Activated T-cell treated with anti-CD3 and anti-CD28 coated beads for 48 hours (primary cell): ENCODE measurements around the gene SYT2.
"Not testable (repeated sequence)": the region's sequence is repeated elsewhere in the genome, so short reads cannot be mapped to it uniquely, and the experiment has no call there.

Experiments
- DNase-seq: peaks from one replicate; pipeline ENCODE4 v3.0.0-alpha.2; 2020; ENCODE audit warnings: low read depth

SYT2 gene

GRCh38 chr1:202590975-202591411, 119.3 kb downstream of the SYT2 start:
- no peak for DNase-seq

- no peak for DNase-seq
Measured at GRCh38 chr1:202590126-202590525, 120.1 kb downstream of the SYT2 start.

- no peak for DNase-seq
Measured at GRCh38 chr1:202589190-202589930, 120.9 kb downstream of the SYT2 start.

GRCh38 chr1:202588503-202589189, 121.6 kb downstream of the SYT2 start:
- DNase-seq, result no peak

- no peak for DNase-seq
Measured at GRCh38 chr1:202587859-202588485, 122.3 kb downstream of the SYT2 start.

GRCh38 chr1:202586871-202587270, 123.4 kb downstream of the SYT2 start:
- DNase-seq, result no peak

GRCh38 chr1:202586018-202586821, 124.0 kb downstream of the SYT2 start:
- no peak for DNase-seq

GRCh38 chr1:202585590-202585933, 124.7 kb downstream of the SYT2 start:
- DNase-seq, result no peak

- DNase-seq, result no peak
Measured at GRCh38 chr1:202584707-202585589, 125.3 kb downstream of the SYT2 start.

GRCh38 chr1:202582350-202582749, 127.9 kb downstream of the SYT2 start:
- not testable (repeated sequence) for DNase-seq

GRCh38 chr1:202580619-202581018, 129.6 kb downstream of the SYT2 start:
- no peak for DNase-seq

GRCh38 chr1:202579806-202580205, 130.4 kb downstream of the SYT2 start:
- no peak for DNase-seq

GRCh38 chr1:202578565-202578964, 131.7 kb downstream of the SYT2 start:
- no peak for DNase-seq

GRCh38 chr1:202578001-202578504, 132.2 kb downstream of the SYT2 start:
- no peak for DNase-seq

- no peak for DNase-seq
Measured at GRCh38 chr1:202577381-202577780, 132.9 kb downstream of the SYT2 start.

- no peak for DNase-seq
Measured at GRCh38 chr1:202576816-202577215, 133.4 kb downstream of the SYT2 start.

GRCh38 chr1:202575918-202576653, 134.2 kb downstream of the SYT2 start:
- no peak for DNase-seq

GRCh38 chr1:202572867-202573266, 137.4 kb downstream of the SYT2 start:
- DNase-seq, result no peak

- no peak for DNase-seq
Measured at GRCh38 chr1:202571719-202572339, 138.4 kb downstream of the SYT2 start.
